Activated CD8-positive, alpha-beta T cell treated with anti-CD3 and anti-CD28 coated beads for 36 hours (primary cell): Measurements from ENCODE around the gene SLC25A5. TPM values are rescaled to one million over a fixed set of nuclear protein-coding genes. Genes with fewer than 3 reads are reported as not detected.

Experiments used
- ATAC-seq: fragments of 200-7000 bp; cut with Tn5 transposase; one replicate; pipeline ENCODE4 v1.10.0; 2021; ENCODE audit warnings: mild to moderate bottlenecking, moderate library complexity
- CTCF ChIA-PET: fragments of 350-600 bp; sonication (Branson Sonifier 250); formaldehyde crosslinking; loops from one replicate; lab custom pipeline; 2021; ENCODE audit warnings: antibody characterized with exemption; lab: Charles Lee
- POLR2A ChIA-PET: fragments of 350-600 bp; sonication (Branson Sonifier 250); formaldehyde crosslinking; loops from one replicate; lab custom pipeline; 2021; ENCODE audit warnings: antibody characterized with exemption; lab: Charles Lee
- DNase-seq: peaks from one replicate; pipeline ENCODE4 v3.0.0-alpha.2; 2020
- H3K27ac Mint-ChIP-seq: one replicate; pipeline ENCODE4 v1.8.0; 2021; ENCODE audit warnings: mild to moderate bottlenecking, mixed read lengths
- H3K27me3 Mint-ChIP-seq: one replicate; pipeline ENCODE4 v1.8.0; 2021; ENCODE audit warnings: mixed read lengths
- H3K36me3 Mint-ChIP-seq: one replicate; pipeline ENCODE4 v1.8.0; 2021; ENCODE audit warnings: low read depth, mixed read lengths
- H3K4me1 Mint-ChIP-seq: one replicate; pipeline ENCODE4 v1.8.0; 2021; ENCODE audit warnings: low read depth, mixed read lengths
- H3K4me3 Mint-ChIP-seq: one replicate; pipeline ENCODE4 v1.8.0; 2021; ENCODE audit warnings: mild to moderate bottlenecking, moderate library complexity, mixed read lengths
- H3K9me3 Mint-ChIP-seq: one replicate; pipeline ENCODE4 v1.8.0; 2021; ENCODE audit warnings: mixed read lengths
- intact Hi-C: fragments of 100-400 bp; cut with micrococcal nuclease; formaldehyde crosslinking; loops from one replicate; pipeline ENCODE4 v1.10.0; 2022
- total RNA-seq, 2 experiments: library from RNA; stranded (reverse); gene quantifications; one replicate each; pipeline ENCODE4 v1.2.3, GENCODE V29; 2021
- TF ChIP-seq, protein P1 (sequence below): fragments of 200-600 bp; IDR thresholded peaks from one replicate; pipeline ENCODE4 v1.8.0; 2022; ENCODE audit warnings: antibody characterized with exemption, mild to moderate bottlenecking

The SLC25A5 gene
- total RNA-seq, 2 experiments from 2014 or later, result 830 to 839 TPM

- no peaks in the 10 kb centered on the region for H3K36me3 Mint-ChIP-seq
- CTCF ChIA-PET, result interaction anchor here (1.0 kb wide), 1 partner anchor 13 kb away, joined by 3 read pairs; no protein-coding TSS in a partner anchor
- POLR2A ChIA-PET, result interaction anchor here (3.6 kb wide), 1 partner anchor 10 kb away, joined by 20 read pairs; no protein-coding TSS in a partner anchor
- H3K9me3 Mint-ChIP-seq, result no peaks in the 10 kb centered on the region
- intact Hi-C loops, result no loop called here
- DNase-seq (no peak), ATAC-seq (no peak)
- no peaks in the 10 kb centered on the region for H3K27me3 Mint-ChIP-seq
- H3K4me1 Mint-ChIP-seq, result peaks cover 8% of the 10 kb centered on the region
- no peak overlapping the region for H3K4me3 Mint-ChIP-seq
- no peak overlapping the region for H3K27ac Mint-ChIP-seq
- TF ChIP-seq, protein P1, sequence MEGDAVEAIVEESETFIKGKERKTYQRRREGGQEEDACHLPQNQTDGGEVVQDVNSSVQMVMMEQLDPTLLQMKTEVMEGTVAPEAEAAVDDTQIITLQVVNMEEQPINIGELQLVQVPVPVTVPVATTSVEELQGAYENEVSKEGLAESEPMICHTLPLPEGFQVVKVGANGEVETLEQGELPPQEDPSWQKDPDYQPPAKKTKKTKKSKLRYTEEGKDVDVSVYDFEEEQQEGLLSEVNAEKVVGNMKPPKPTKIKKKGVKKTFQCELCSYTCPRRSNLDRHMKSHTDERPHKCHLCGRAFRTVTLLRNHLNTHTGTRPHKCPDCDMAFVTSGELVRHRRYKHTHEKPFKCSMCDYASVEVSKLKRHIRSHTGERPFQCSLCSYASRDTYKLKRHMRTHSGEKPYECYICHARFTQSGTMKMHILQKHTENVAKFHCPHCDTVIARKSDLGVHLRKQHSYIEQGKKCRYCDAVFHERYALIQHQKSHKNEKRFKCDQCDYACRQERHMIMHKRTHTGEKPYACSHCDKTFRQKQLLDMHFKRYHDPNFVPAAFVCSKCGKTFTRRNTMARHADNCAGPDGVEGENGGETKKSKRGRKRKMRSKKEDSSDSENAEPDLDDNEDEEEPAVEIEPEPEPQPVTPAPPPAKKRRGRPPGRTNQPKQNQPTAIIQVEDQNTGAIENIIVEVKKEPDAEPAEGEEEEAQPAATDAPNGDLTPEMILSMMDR, result no peak
These were observed 11.6 kb downstream of the SLC25A5 start for GRCh38 chrX:119479845-119480244.

DNA sequence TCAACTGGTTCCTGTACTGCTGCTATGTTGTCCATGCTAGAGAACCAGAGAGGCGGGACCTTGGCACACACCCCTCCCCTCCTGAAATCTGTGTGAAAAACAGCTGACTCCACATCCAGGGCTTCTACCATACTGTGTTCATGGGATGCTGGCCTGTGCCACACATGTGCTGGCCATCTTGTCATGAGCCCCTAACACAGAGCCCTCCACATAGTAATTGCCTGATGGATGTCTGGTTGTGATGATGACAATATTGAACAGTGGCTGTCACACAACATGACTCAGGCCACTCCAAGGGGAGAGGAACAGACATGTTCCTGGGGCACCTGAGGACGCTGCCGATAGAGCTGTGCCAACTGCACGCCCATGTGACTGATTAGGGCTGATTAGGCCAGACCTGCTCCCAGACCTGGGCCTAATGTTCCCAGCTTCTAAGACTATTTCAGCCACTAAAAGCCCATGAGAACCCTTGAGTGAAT is 13.1 kb downstream of the SLC25A5 start:
- CTCF ChIA-PET, result interaction anchor here (0.6 to 2.6 kb wide), 8 partner anchors 8 to 304 kb away, joined by 3 to 21 read pairs (median 8); no protein-coding TSS in a partner anchor
- TF ChIP-seq, protein P1, result no peak
- peaks cover 4% of the 10 kb centered on the region for H3K4me1 Mint-ChIP-seq

GRCh38 chrX:119482041-119482440 is 13.8 kb downstream of the SLC25A5 start:
- no peaks in the 10 kb centered on the region for H3K27me3 Mint-ChIP-seq
- H3K4me1 Mint-ChIP-seq, result peaks cover 4% of the 10 kb centered on the region
- peak overlapping the region; percentile 66 for H3K4me3 Mint-ChIP-seq
- no peaks in the 10 kb centered on the region for H3K36me3 Mint-ChIP-seq
- ATAC-seq (peak; percentile 10), DNase-seq (no peak)
- H3K27ac Mint-ChIP-seq, result peak overlapping the region; percentile 55
- CTCF ChIA-PET, result interaction anchor here (0.8 to 2.6 kb wide), 10 partner anchors 8 to 406 kb away, joined by 3 to 21 read pairs (median 8); no protein-coding TSS in a partner anchor
- TF ChIP-seq, protein P1, result no peak
- intact Hi-C loops, result no loop called here
- H3K9me3 Mint-ChIP-seq, result no peaks in the 10 kb centered on the region
- POLR2A ChIA-PET, result interaction anchor here (0.7 to 3.6 kb wide), 3 partner anchors 9 to 14 kb away, joined by 3 to 20 read pairs (median 4); no protein-coding TSS in a partner anchor

More for the DNA sequence above, 13.1 kb downstream of the SLC25A5 start:
- H3K4me3 Mint-ChIP-seq, result no peak overlapping the region
- no peaks in the 10 kb centered on the region for H3K27me3 Mint-ChIP-seq
- H3K36me3 Mint-ChIP-seq, result no peaks in the 10 kb centered on the region
- no peaks in the 10 kb centered on the region for H3K9me3 Mint-ChIP-seq
- intact Hi-C loops, result no loop called here
- POLR2A ChIA-PET, result interaction anchor here (0.7 to 3.6 kb wide), 3 partner anchors 8 to 14 kb away, joined by 3 to 20 read pairs (median 4); no protein-coding TSS in a partner anchor
- no peak overlapping the region for H3K27ac Mint-ChIP-seq
- DNase-seq, result no peak
- ATAC-seq, result no peak

DNA sequence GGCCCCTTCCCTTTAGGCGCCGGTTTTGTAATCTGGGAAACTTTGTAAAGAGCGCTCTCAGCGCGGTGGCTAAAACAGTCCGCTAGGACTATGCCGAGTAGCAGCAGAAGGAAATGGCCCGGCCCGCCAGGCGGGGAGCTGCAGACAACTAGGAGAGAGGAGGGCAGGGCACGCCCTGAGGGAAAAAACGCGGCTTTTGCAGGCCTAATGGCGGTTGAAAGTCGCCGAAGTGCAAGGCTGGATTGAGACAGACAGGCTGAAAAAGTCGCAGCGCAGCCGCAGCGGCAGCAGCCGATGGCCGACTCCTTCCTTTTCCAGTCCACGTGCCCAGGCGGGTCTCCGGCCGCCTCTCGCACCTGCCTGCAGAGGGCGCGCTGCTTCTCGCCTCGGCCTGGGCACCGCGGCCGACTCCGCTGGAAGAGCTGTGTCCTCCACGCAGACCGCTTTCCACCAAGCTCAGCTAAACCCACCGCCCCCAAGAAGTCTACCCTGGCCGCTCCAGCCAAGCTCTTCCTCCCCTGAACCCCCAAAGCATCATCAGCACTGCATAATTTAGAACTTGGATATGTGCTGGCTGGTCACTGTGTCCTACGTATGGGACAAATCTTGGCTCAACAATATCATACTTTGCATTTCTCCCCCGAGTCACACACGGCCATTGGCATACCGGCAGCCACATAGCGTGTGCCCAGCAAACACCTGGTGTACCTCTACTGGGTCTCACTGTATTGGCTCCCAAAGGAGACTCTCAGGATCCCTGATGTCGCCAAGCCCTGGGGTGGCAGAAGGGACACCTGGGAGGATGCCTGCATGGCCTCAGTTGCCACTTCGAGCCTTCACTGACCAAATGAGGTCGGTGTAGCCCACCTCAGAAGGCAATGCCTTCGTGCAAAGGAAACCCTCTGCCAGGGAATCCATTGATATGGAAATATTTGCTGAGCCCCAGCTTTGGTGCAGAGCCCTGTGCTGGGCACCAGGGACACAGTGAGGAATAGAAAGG is 14.5 kb downstream of the SLC25A5 start:
- peak overlapping the region; percentile 55 for H3K27ac Mint-ChIP-seq
- peaks cover 4% of the 10 kb centered on the region for H3K4me1 Mint-ChIP-seq
- TF ChIP-seq, protein P1, result peak; percentile 66
- ATAC-seq (peak; percentile 89), DNase-seq (peak; percentile 73)
- no peaks in the 10 kb centered on the region for H3K27me3 Mint-ChIP-seq
- H3K36me3 Mint-ChIP-seq, result no peaks in the 10 kb centered on the region
- no peaks in the 10 kb centered on the region for H3K9me3 Mint-ChIP-seq
- peak overlapping the region; percentile 66 for H3K4me3 Mint-ChIP-seq
- CTCF ChIA-PET, result interaction anchor here (0.6 to 2.6 kb wide), 23 partner anchors 9 to 405 kb away, joined by 3 to 21 read pairs (median 5); no protein-coding TSS in a partner anchor
- POLR2A ChIA-PET, result interaction anchor here (0.7 to 3.6 kb wide), 4 partner anchors 8 to 85 kb away, joined by 3 to 20 read pairs (median 3); no protein-coding TSS in a partner anchor
- intact Hi-C loops, result no loop called here
